Measurements from ENCODE around the gene MYRIP.

Gene MYRIP

GRCh38 chr3:40307176-40307575, 497.8 kb downstream of the MYRIP start:
- TF ChIP-seq FOXP2 (optimal IDR thresholded peaks at IDR 0.05; ENCODE audit: control extremely low read depth, extremely low read length, insufficient read depth) = no peak
- TF ChIP-seq EZH2 (IDR thresholded peaks at IDR 0.05) = no peak
- no peak for TF ChIP-seq POLR2AphosphoS5 (IDR thresholded peaks at IDR 0.05; ENCODE audit: borderline replicate concordance, low read depth, low read length)
- H3K36me3 ChIP-seq (ENCODE audit: insufficient read depth, low read length) = peaks cover 12% of the 10 kb centered on the region
- no peak for DNase-seq (ENCODE audit: low read depth, low spot score)
- no peak overlapping the region for H3K4me3 ChIP-seq
- no peak overlapping the region for H3K9ac ChIP-seq (ENCODE audit: insufficient read length)
- H3K9me3 ChIP-seq (ENCODE audit: low read depth, low read length) = no peaks in the 10 kb centered on the region
- H3K27ac ChIP-seq = no peak overlapping the region

GRCh38 chr3:40308725-40309417, 499.5 kb downstream of the MYRIP start:
- H3K9ac ChIP-seq (ENCODE audit: insufficient read length) = no peak overlapping the region

GRCh38 chr3:40309418-40309924, 500.1 kb downstream of the MYRIP start, which contains the start of gene EIF1B:
Gene EIF1B (plus strand): TSS chr3:40309707. CDS start chr3:40309942, 235 bp downstream.
- H3K9me3 ChIP-seq (ENCODE audit: low read depth, low read length) = no peaks in the 10 kb centered on the region
- peak within 1 kb of the TSS; percentile 88 for H3K9ac ChIP-seq (ENCODE audit: insufficient read length)
- peaks cover 17% of the 10 kb centered on the region for H3K36me3 ChIP-seq (ENCODE audit: insufficient read depth, low read length)
- no peak within 1 kb of the TSS for H3K27ac ChIP-seq
- DNase-seq (ENCODE audit: low read depth, low spot score) = peak; percentile 72
- TF ChIP-seq POLR2AphosphoS5 (IDR thresholded peaks at IDR 0.05; ENCODE audit: borderline replicate concordance, low read depth, low read length) (peak; percentile 85), EZH2 (IDR thresholded peaks at IDR 0.05) (no peak), FOXP2 (optimal IDR thresholded peaks at IDR 0.05; ENCODE audit: control extremely low read depth, extremely low read length, insufficient read depth) (no peak)
- H3K4me3 ChIP-seq = peak within 1 kb of the TSS; percentile 82

More at GRCh38 chr3:40308725-40309417, 499.5 kb downstream of the MYRIP start:
- H3K9me3 ChIP-seq (ENCODE audit: low read depth, low read length) = no peaks in the 10 kb centered on the region
- H3K36me3 ChIP-seq (ENCODE audit: insufficient read depth, low read length) = peaks cover 17% of the 10 kb centered on the region
- no peak for DNase-seq (ENCODE audit: low read depth, low spot score)
- 0 out of 2 replicates have a peak overlapping the region, but pooled peaks have one; percentile 32 for H3K4me3 ChIP-seq
- H3K27ac ChIP-seq = no peak overlapping the region
- TF ChIP-seq FOXP2 (optimal IDR thresholded peaks at IDR 0.05; ENCODE audit: control extremely low read depth, extremely low read length, insufficient read depth) (no peak), POLR2AphosphoS5 (IDR thresholded peaks at IDR 0.05; ENCODE audit: borderline replicate concordance, low read depth, low read length) (no peak), EZH2 (IDR thresholded peaks at IDR 0.05) (no peak)
